Erythroblast (primary cell): ENCODE results near the gene FKBP4.

Experiments
- GATA1 ChIP-seq: IDR thresholded peaks from 2 replicates; pipeline ENCODE4 v1.6.1; 2011; ENCODE audit warnings: low read depth, mild to moderate bottlenecking, control low read depth, low read length, moderate library complexity
- POLR2A ChIP-seq: IDR thresholded peaks from 2 replicates; pipeline ENCODE4 v1.6.1; 2011; ENCODE audit warnings: mild to moderate bottlenecking, low read length

- TF ChIP-seq POLR2A = no peak
- TF ChIP-seq GATA1 = no peak
Observed at GRCh38 chr12:2791089-2791488, 3.7 kb upstream of the FKBP4 start.
